IMR-90 (cell line): ENCODE data around the gene DNAJC11. TPM values are rescaled to one million over a fixed set of nuclear protein-coding genes. Genes with fewer than 3 reads are reported as not detected.

Experiments
- ATAC-seq: fragments of 200-7000 bp; cut with Tn5 transposase; 2 replicates; pipeline ENCODE4 v1.9.1; 2020; ENCODE audit warnings: low read depth, mild to moderate bottlenecking, moderate library complexity
- BruUV-seq: library from RNA; stranded (reverse); fragments of 400-500 nt; replicated peaks from 2 replicates; lab custom pipeline; 2021; lab: Mats Ljungman, UMichigan
- CTCF ChIA-PET: fragments of 300-600 bp; formaldehyde crosslinking; extraction: SDS; loops from one replicate; lab custom pipeline; 2021; ENCODE audit warnings: antibody characterized with exemption; lab: Yijun Ruan, JAX
- POLR2A ChIA-PET: fragments of 300-600 bp; sonication (Branson Sonifier 250); formaldehyde crosslinking; loops from one replicate; lab custom pipeline; 2022; ENCODE audit warnings: antibody characterized with exemption; ENCODE audit not compliant: unreplicated experiment; lab: Charles Lee
- DNase-seq: peaks from one replicate; pipeline ENCODE4 v3.0.0; 2013
- H2AFZ ChIP-seq: replicated peaks from 2 replicates; pipeline ENCODE3; 2013; ENCODE audit warnings: low read length, mild to moderate bottlenecking; ENCODE audit not compliant: poor library complexity
- H2AK5ac ChIP-seq: 2 replicates; pipeline ENCODE4 v1.6.1; 2013; ENCODE audit warnings: low read depth, low read length, inconsistent platforms
- H2AK9ac ChIP-seq: replicated peaks from 2 replicates; pipeline ENCODE3; 2013; ENCODE audit warnings: mild to moderate bottlenecking, low read depth, low read length, moderate library complexity; ENCODE audit not compliant: poor library complexity
- H2BK120ac ChIP-seq: 2 replicates; pipeline ENCODE4 v1.6.1; 2013; ENCODE audit warnings: low read depth, low read length, inconsistent platforms
- H2BK15ac ChIP-seq: 3 replicates; pipeline ENCODE4 v1.6.1; 2013; ENCODE audit warnings: low read depth, low read length, inconsistent platforms
- H2BK20ac ChIP-seq: 2 replicates; pipeline ENCODE4 v1.6.1; 2013; ENCODE audit warnings: low read depth, mild to moderate bottlenecking, inconsistent platforms, low read length, moderate library complexity
- H2BK5ac ChIP-seq: 2 replicates; pipeline ENCODE4 v1.6.1; 2013; ENCODE audit warnings: mild to moderate bottlenecking, low read depth, low read length, inconsistent platforms; ENCODE audit not compliant: poor library complexity, severe bottlenecking
- H3K14ac ChIP-seq: replicated peaks from 2 replicates; pipeline ENCODE4 v1.6.1; 2013; ENCODE audit warnings: low read depth, low read length, inconsistent platforms
- H3K18ac ChIP-seq: 2 replicates; pipeline ENCODE4 v1.6.1; 2013; ENCODE audit warnings: low read depth, low read length, control low read depth
- H3K23ac ChIP-seq: 2 replicates; pipeline ENCODE4 v1.6.1; 2013; ENCODE audit warnings: low read depth, low read length, inconsistent platforms
- H3K27ac ChIP-seq: 2 replicates; pipeline ENCODE4 v1.5.1; 2013; ENCODE audit warnings: mild to moderate bottlenecking, control low read depth, low read length; ENCODE audit not compliant: insufficient read depth
- H3K27me3 ChIP-seq: 2 replicates; pipeline ENCODE4 v1.6.1; 2013; ENCODE audit warnings: low read length; ENCODE audit not compliant: control insufficient read depth, insufficient read depth
- H3K36me3 ChIP-seq: 2 replicates; pipeline ENCODE4 v1.6.1; 2013; ENCODE audit warnings: low read length, mixed read lengths; ENCODE audit not compliant: control insufficient read depth, insufficient read depth
- H3K4ac ChIP-seq: 2 replicates; pipeline ENCODE4 v1.6.1; 2013; ENCODE audit warnings: low read depth, low read length, inconsistent platforms
- H3K4me1 ChIP-seq: 2 replicates; pipeline ENCODE4 v1.6.1; 2013; ENCODE audit warnings: low read length, mixed read lengths; ENCODE audit not compliant: control insufficient read depth, insufficient read depth
- H3K4me2 ChIP-seq: 2 replicates; pipeline ENCODE4 v1.6.1; 2013; ENCODE audit warnings: low read depth, mild to moderate bottlenecking, control low read depth, low read length, moderate library complexity
- H3K4me3 ChIP-seq: 2 replicates; pipeline ENCODE4 v1.5.1; 2013; ENCODE audit warnings: low read depth, mild to moderate bottlenecking, control low read depth, low read length, moderate library complexity; ENCODE audit not compliant: insufficient read depth
- H3K56ac ChIP-seq: 2 replicates; pipeline ENCODE4 v1.6.1; 2013; ENCODE audit warnings: low read length, inconsistent platforms; ENCODE audit not compliant: insufficient read depth; ENCODE audit errors: extremely low read depth
- H3K79me1 ChIP-seq, 2 experiments: 2 replicates each; pipeline ENCODE4 v1.6.1; 2013; ENCODE audit warnings: low read length in 2 of 2, inconsistent platforms in 1 of 2, low read depth in 1 of 2
- H3K9ac ChIP-seq: 2 replicates; pipeline ENCODE4 v1.6.1; 2013; ENCODE audit warnings: low read depth, low read length, control low read depth
- H3K9me1 ChIP-seq: 2 replicates; pipeline ENCODE4 v1.6.1; 2013; ENCODE audit warnings: low read length, inconsistent platforms; ENCODE audit not compliant: insufficient read depth
- H3K9me3 ChIP-seq: 2 replicates; pipeline ENCODE4 v1.6.1; 2013; ENCODE audit warnings: low read length; ENCODE audit not compliant: control insufficient read depth, insufficient read depth
- H4K20me1 ChIP-seq: 2 replicates; pipeline ENCODE4 v1.6.1; 2013; ENCODE audit warnings: low read length, inconsistent platforms; ENCODE audit not compliant: insufficient read depth
- H4K5ac ChIP-seq: 2 replicates; pipeline ENCODE4 v1.6.1; 2013; ENCODE audit warnings: mild to moderate bottlenecking, low read depth, low read length, control low read depth
- H4K8ac ChIP-seq, 2 experiments: 2 replicates each; pipeline ENCODE4 v1.6.1; 2013; ENCODE audit warnings: low read depth in 2 of 2, low read length in 2 of 2, control low read depth in 1 of 2, inconsistent platforms in 1 of 2
- H4K91ac ChIP-seq: 2 replicates; pipeline ENCODE4 v1.6.1; 2013; ENCODE audit warnings: low read depth, low read length, inconsistent platforms; ENCODE audit not compliant: insufficient read depth
- BHLHE40 ChIP-seq: fragments of 150-350 bp; IDR thresholded peaks from 2 replicates; pipeline ENCODE4 v1.6.1; 2016; ENCODE audit warnings: mild to moderate bottlenecking, low read depth, low read length
- CHD1 ChIP-seq: IDR thresholded peaks from 2 replicates; pipeline ENCODE4 v1.6.1; 2012; ENCODE audit warnings: low read depth, low read length, improper control_type of control experiment
- FOS ChIP-seq: fragments of 150-350 bp; IDR thresholded peaks from 2 replicates; pipeline ENCODE4 v1.6.1; 2016; ENCODE audit warnings: low read depth, low read length
- MAFK ChIP-seq: IDR thresholded peaks from 2 replicates; pipeline ENCODE4 v1.6.1; 2012; ENCODE audit warnings: low read depth, low read length, improper control_type of control experiment
- MAZ ChIP-seq: IDR thresholded peaks from 2 replicates; pipeline ENCODE4 v1.6.1; 2012; ENCODE audit warnings: low read depth, mild to moderate bottlenecking, low read length, improper control_type of control experiment, moderate library complexity, borderline replicate concordance
- MXI1 ChIP-seq: IDR thresholded peaks from 2 replicates; pipeline ENCODE4 v1.6.1; 2012; ENCODE audit warnings: low read depth, mild to moderate bottlenecking, low read length, moderate library complexity, borderline replicate concordance
- NFE2L2 ChIP-seq: fragments of 150-350 bp; IDR thresholded peaks from 2 replicates; pipeline ENCODE4 v1.6.1; 2016; ENCODE audit warnings: low read depth, mild to moderate bottlenecking, low read length
- POLR2A ChIP-seq: IDR thresholded peaks from 2 replicates; pipeline ENCODE4 v1.6.1; 2012; ENCODE audit warnings: mild to moderate bottlenecking, low read depth, low read length
- RAD21 ChIP-seq: IDR thresholded peaks from 2 replicates; pipeline ENCODE4 v1.6.1; 2012; ENCODE audit warnings: low read length, improper control_type of control experiment
- RFX5 ChIP-seq: IDR thresholded peaks from 2 replicates; pipeline ENCODE4 v1.8.0; 2012; ENCODE audit warnings: low read depth, mild to moderate bottlenecking, low read length, moderate library complexity
- SMC3 ChIP-seq: fragments of 150-350 bp; IDR thresholded peaks from 2 replicates; pipeline ENCODE4 v1.6.1; 2016; ENCODE audit warnings: low read depth, mild to moderate bottlenecking, antibody characterized with exemption, low read length, moderate library complexity
- WGBS, 2 experiments: methylation state at CpG; one replicate each; pipeline versions ENCODE4 v1.1.5 to v1.1.7; 2013; ENCODE audit warnings: missing lambda C conversion rate in 2 of 2; ENCODE audit not compliant: insufficient read length in 1 of 2; ENCODE audit errors: extremely low coverage in 2 of 2; 5-methylcytosine and 5-hydroxymethylcytosine counted together
- dilution Hi-C: fragments of 300-500 bp; cut with HindIII; formaldehyde crosslinking; loops from one replicate; pipeline ENCODE4 v1.14.3; 2018; ENCODE audit warnings: low sequenced_read_pairs; ENCODE audit not compliant: unreplicated experiment
- in situ Hi-C: fragments of 300-500 bp; cut with MboI; formaldehyde crosslinking; loops from 3 replicates; pipeline ENCODE4 v1.14.3; 2019; ENCODE audit warnings: low sequenced_read_pairs, inconsistent platforms, mixed read lengths
- intact Hi-C: fragments of 100-400 bp; cut with micrococcal nuclease; formaldehyde crosslinking; loops from 2 replicates; pipeline ENCODE4 v1.10.0; 2022
- polyA plus RNA-seq, 3 experiments: library from polyadenylated mRNA; depleted of rRNA; stranded (reverse); fragments of >200 nt; gene quantifications; 2 replicates each; pipeline ENCODE4 v1.2.3, GENCODE V29; 2012; ENCODE audit warnings: low replicate concordance in 1 of 3
- total RNA-seq: library from RNA; depleted of rRNA; stranded (reverse); fragments of >200 nt; gene quantifications from 2 replicates; pipeline ENCODE4 v1.2.3, GENCODE V29; 2012
- TF ChIP-seq, protein P1 (sequence below): fragments of 150-350 bp; IDR thresholded peaks from 2 replicates; pipeline ENCODE4 v1.6.1; 2016; ENCODE audit warnings: low read depth, mild to moderate bottlenecking, low read length, moderate library complexity, borderline replicate concordance
- TF ChIP-seq, protein P2 (sequence below): conservative IDR thresholded peaks from 2 replicates; pipeline ENCODE4 v1.5.1; 2012; ENCODE audit warnings: mild to moderate bottlenecking, low read depth, low read length, improper control_type of control experiment

The DNAJC11 gene
- total and polyA plus RNA-seq, 2 of the 4 experiments (the other 2 are of a cell fraction) = 38.7 to 48.5 TPM

DNA sequence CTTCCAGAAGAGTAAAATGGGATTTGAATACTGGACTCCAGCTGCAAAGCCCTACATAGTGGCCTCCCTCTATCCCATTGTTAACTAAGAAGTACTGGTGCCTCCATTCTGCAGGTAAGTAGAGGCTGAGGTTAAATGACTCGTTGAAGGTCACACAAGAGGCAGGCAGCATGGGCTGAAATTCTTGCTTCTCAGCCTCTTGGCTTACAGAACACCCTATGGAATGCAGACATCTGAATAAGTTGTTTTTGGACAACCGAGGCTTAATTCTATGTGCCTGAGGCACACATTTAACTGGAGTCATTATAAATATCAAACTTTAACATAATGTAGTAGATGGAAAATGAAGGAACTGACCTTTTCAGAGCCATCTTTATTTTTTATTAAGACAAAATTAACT lies 5.7 kb downstream of the DNAJC11 start:
- WGBS, 2 experiments = no CpG with 5 or more reads among the region's 2 CpGs
- no peak overlapping the region for H2BK120ac ChIP-seq
- CTCF ChIA-PET = no interaction called here
- no peak overlapping the region for H4K91ac ChIP-seq
- H4K20me1 ChIP-seq = peaks cover 3% of the 10 kb centered on the region; the same call in 1 of the 2 replicates
- peaks cover 5% of the 10 kb centered on the region for H3K36me3 ChIP-seq
- no peak overlapping the region for H2AK9ac ChIP-seq
- in situ Hi-C loops = no loop called here
- H3K4ac ChIP-seq = no peak overlapping the region
- H3K56ac ChIP-seq = no peak overlapping the region
- ATAC-seq (no peak; the same call in 1 of the 2 replicates), DNase-seq (peak; percentile 28)
- H3K27me3 ChIP-seq = no peaks in the 10 kb centered on the region
- no peak overlapping the region for H3K4me3 ChIP-seq
- H3K9me3 ChIP-seq = no peaks in the 10 kb centered on the region
- H3K14ac ChIP-seq = no peak overlapping the region
- peaks cover 12% of the 10 kb centered on the region for H3K4me1 ChIP-seq
- POLR2A ChIA-PET = no interaction called here
- dilution Hi-C loops = no loop called here
- H3K23ac ChIP-seq = no peak overlapping the region
- no peak overlapping the region for H2BK15ac ChIP-seq
- no peak overlapping the region for H2BK20ac ChIP-seq
- no peak overlapping the region for H2BK5ac ChIP-seq
- H2AK5ac ChIP-seq = no peak overlapping the region
- BruUV-seq = no TSS peak
- TF ChIP-seq MAZ (no peak), BHLHE40 (no peak), RAD21 (no peak), MAFK (no peak), RFX5 (no peak), SMC3 (no peak), FOS (no peak), NFE2L2 (no peak), MXI1 (no peak), POLR2A (no peak), CHD1 (no peak)
- TF ChIP-seq, protein P1, sequence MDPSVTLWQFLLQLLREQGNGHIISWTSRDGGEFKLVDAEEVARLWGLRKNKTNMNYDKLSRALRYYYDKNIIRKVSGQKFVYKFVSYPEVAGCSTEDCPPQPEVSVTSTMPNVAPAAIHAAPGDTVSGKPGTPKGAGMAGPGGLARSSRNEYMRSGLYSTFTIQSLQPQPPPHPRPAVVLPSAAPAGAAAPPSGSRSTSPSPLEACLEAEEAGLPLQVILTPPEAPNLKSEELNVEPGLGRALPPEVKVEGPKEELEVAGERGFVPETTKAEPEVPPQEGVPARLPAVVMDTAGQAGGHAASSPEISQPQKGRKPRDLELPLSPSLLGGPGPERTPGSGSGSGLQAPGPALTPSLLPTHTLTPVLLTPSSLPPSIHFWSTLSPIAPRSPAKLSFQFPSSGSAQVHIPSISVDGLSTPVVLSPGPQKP = no peak
- TF ChIP-seq, protein P2, sequence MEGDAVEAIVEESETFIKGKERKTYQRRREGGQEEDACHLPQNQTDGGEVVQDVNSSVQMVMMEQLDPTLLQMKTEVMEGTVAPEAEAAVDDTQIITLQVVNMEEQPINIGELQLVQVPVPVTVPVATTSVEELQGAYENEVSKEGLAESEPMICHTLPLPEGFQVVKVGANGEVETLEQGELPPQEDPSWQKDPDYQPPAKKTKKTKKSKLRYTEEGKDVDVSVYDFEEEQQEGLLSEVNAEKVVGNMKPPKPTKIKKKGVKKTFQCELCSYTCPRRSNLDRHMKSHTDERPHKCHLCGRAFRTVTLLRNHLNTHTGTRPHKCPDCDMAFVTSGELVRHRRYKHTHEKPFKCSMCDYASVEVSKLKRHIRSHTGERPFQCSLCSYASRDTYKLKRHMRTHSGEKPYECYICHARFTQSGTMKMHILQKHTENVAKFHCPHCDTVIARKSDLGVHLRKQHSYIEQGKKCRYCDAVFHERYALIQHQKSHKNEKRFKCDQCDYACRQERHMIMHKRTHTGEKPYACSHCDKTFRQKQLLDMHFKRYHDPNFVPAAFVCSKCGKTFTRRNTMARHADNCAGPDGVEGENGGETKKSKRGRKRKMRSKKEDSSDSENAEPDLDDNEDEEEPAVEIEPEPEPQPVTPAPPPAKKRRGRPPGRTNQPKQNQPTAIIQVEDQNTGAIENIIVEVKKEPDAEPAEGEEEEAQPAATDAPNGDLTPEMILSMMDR = no peak
- no peak overlapping the region for H3K27ac ChIP-seq
- H3K9me1 ChIP-seq = peaks cover 8% of the 10 kb centered on the region; the same call in 1 of the 2 replicates
- no peak overlapping the region for H4K5ac ChIP-seq
- no peak overlapping the region for H3K4me2 ChIP-seq
- no peak overlapping the region for H3K18ac ChIP-seq
- H4K8ac ChIP-seq = no peak overlapping the region
- H2AFZ ChIP-seq = no peak overlapping the region
- H3K9ac ChIP-seq = no peak overlapping the region
- intact Hi-C loops = no loop called here
- H3K79me1 ChIP-seq = peaks cover 21 to 59% of the 10 kb centered on the region in 2 experiments; a peak in 3 of 4 replicates
